A549 (cell line): ENCODE measurements around the gene MRPL4. TPM values are rescaled to one million over a fixed set of nuclear protein-coding genes. Genes with fewer than 3 reads are reported as not detected.

Experiments
- ATAC-seq, 2 experiments: fragments of 200-7000 bp in 1 of 2; fragments of >200 bp in 1 of 2; cut with Nextera tagmentation in 1 of 2; cut with Tn5 transposase in 1 of 2; 3 replicates each; pipeline versions ENCODE4 v1.8.0 to v1.9.1; 2018 to 2020; ENCODE audit warnings: mild to moderate bottlenecking in 1 of 2, moderate library complexity in 1 of 2
- CTCF ChIA-PET: fragments of 300-600 bp; sonication (Branson Sonifier 250); formaldehyde crosslinking; extraction: SDS; loops from one replicate; lab custom pipeline; 2021; ENCODE audit warnings: antibody characterized with exemption, inconsistent platforms; lab: Yijun Ruan, JAX
- POLR2A ChIA-PET: fragments of 350-600 bp; formaldehyde crosslinking; extraction: SDS; loops from one replicate; lab custom pipeline; 2021; ENCODE audit warnings: antibody characterized with exemption, inconsistent platforms; lab: Yijun Ruan, JAX
- DNase-seq, 2 experiments: peaks; one replicate each; pipeline versions ENCODE4 v3.0.0 to v3.0.0-alpha.2; 2011 to 2016; ENCODE audit warnings: low read depth in 1 of 2, low spot score in 1 of 2
- FAIRE-seq: peaks from 2 replicates; lab custom pipeline; 2011; peaks lifted over from hg19 to GRCh38; lab: Jason Lieb, UNC
- H3K27ac ChIP-seq, 2 experiments: fragments of >200 bp; sonication (Bioruptor Twin); formaldehyde crosslinking; 3 replicates each; pipeline ENCODE4 v1.5.1; 2016 to 2017
- H3K4me1 ChIP-seq: fragments of >200 bp; sonication (Bioruptor Twin); formaldehyde crosslinking; 3 replicates; pipeline ENCODE4 v1.6.1; 2016
- H3K4me2 ChIP-seq: fragments of >200 bp; sonication (Bioruptor Twin); formaldehyde crosslinking; 3 replicates; pipeline ENCODE4 v1.6.1; 2016
- H3K4me3 ChIP-seq: fragments of >200 bp; sonication (Bioruptor Twin); formaldehyde crosslinking; 3 replicates; pipeline ENCODE4 v1.5.1; 2016
- H3K9me3 ChIP-seq: fragments of >200 bp; sonication (Bioruptor Twin); formaldehyde crosslinking; 3 replicates; pipeline ENCODE4 v1.6.1; 2016
- ATOH8 ChIP-seq: fragments of 250-450 bp; sonication (Bioruptor Pico); IDR thresholded peaks from 2 replicates; pipeline ENCODE4 v1.5.0; 2020; ENCODE audit warnings: low read depth, mild to moderate bottlenecking, moderate library complexity
- BHLHE40 ChIP-seq: IDR thresholded peaks from 2 replicates; pipeline ENCODE4 v1.6.1; 2012; ENCODE audit warnings: low read depth, low read length, inconsistent platforms
- CBX8 ChIP-seq: fragments of 200-600 bp; sonication (generic); IDR thresholded peaks from 2 replicates; pipeline ENCODE4 v1.6.1; 2016
- CHD4 ChIP-seq: fragments of 200-600 bp; sonication (generic); IDR thresholded peaks from 2 replicates; pipeline ENCODE4 v1.6.1; 2016; ENCODE audit warnings: antibody characterized with exemption, mild to moderate bottlenecking, borderline replicate concordance
- EHMT2 ChIP-seq: fragments of 200-600 bp; sonication (generic); IDR thresholded peaks from 2 replicates; pipeline ENCODE4 v1.6.1; 2016; ENCODE audit warnings: antibody characterized with exemption, low read depth, mild to moderate bottlenecking, moderate library complexity
- HEYL ChIP-seq: fragments of 250-450 bp; sonication (Bioruptor Pico); IDR thresholded peaks from 2 replicates; pipeline ENCODE4 v1.8.0; 2021; ENCODE audit warnings: mild to moderate bottlenecking, moderate library complexity
- JUN ChIP-seq, 2 experiments: fragments of >200 bp; sonication (Bioruptor Twin); formaldehyde crosslinking; IDR thresholded peaks; 2 replicates in 1 of 2; 3 replicates in 1 of 2; pipeline ENCODE4 v1.6.1; 2016 to 2017
- JUNB ChIP-seq: fragments of >200 bp; sonication (Bioruptor Twin); formaldehyde crosslinking; IDR thresholded peaks from 2 replicates; pipeline ENCODE4 v1.6.1; 2016
- KDM5A ChIP-seq: fragments of 200-600 bp; sonication (generic); IDR thresholded peaks from 2 replicates; pipeline ENCODE4 v1.6.1; 2016; ENCODE audit warnings: antibody characterized with exemption, mild to moderate bottlenecking
- MAZ ChIP-seq: fragments of 150-350 bp; IDR thresholded peaks from 2 replicates; pipeline ENCODE4 v1.6.1; 2014; ENCODE audit warnings: antibody characterized with exemption, low read depth, low read length, borderline replicate concordance
- NPAS2 ChIP-seq: fragments of 250-450 bp; sonication (Bioruptor Pico); IDR thresholded peaks from 2 replicates; pipeline ENCODE4 v1.8.0; 2022; ENCODE audit warnings: mild to moderate bottlenecking, moderate library complexity, borderline replicate concordance
- SMC3 ChIP-seq: fragments of >200 bp; sonication (Bioruptor Twin); formaldehyde crosslinking; IDR thresholded peaks from 3 replicates; pipeline ENCODE4 v1.6.1; 2018; ENCODE audit warnings: inconsistent platforms
- SREBF2 ChIP-seq: fragments of 450-650 bp; IDR thresholded peaks from 2 replicates; pipeline ENCODE4 v1.6.1; 2014; ENCODE audit warnings: mild to moderate bottlenecking, moderate library complexity
- TP53 ChIP-seq: fragments of 250-450 bp; sonication (Bioruptor Pico); IDR thresholded peaks from 2 replicates; pipeline ENCODE4 v1.5.0; 2021; ENCODE audit warnings: mild to moderate bottlenecking, moderate library complexity
- USF2 ChIP-seq: fragments of 450-650 bp; IDR thresholded peaks from 2 replicates; pipeline ENCODE4 v1.6.1; 2014; ENCODE audit warnings: antibody characterized with exemption
- ZFP36 ChIP-seq: fragments of 450-650 bp; IDR thresholded peaks from 2 replicates; pipeline ENCODE4 v1.6.1; 2014; ENCODE audit warnings: borderline replicate concordance; ENCODE audit not compliant: partially characterized antibody
- WGBS: methylation state at CpG from one replicate; pipeline ENCODE4 v1.1.6; 2017; ENCODE audit errors: missing lambda C conversion rate; 5-methylcytosine and 5-hydroxymethylcytosine counted together
- polyA plus RNA-seq, 4 experiments: library from polyadenylated mRNA; depleted of rRNA in 3 of 4; stranded (reverse); fragments of >200 nt; fragmentation: RNase III in 1 of 4; extraction: RNeasy Plus Mini Kit Qiagen cat#74134 plus additional on column Dnase treatment in 1 of 4; gene quantifications; 2 replicates in 3 of 4; 3 replicates in 1 of 4; pipeline ENCODE4 v1.2.3, GENCODE V29; 2011 to 2017
- TF ChIP-seq, protein P1 (sequence below): IDR thresholded peaks from 2 replicates; pipeline ENCODE4 v1.6.1; 2012; ENCODE audit warnings: low read depth, borderline replicate concordance
- TF ChIP-seq, protein P2 (sequence below): IDR thresholded peaks from 2 replicates; pipeline ENCODE4 v1.6.1; 2012
- TF ChIP-seq, protein P3 (sequence below): fragments of >200 bp; sonication (Bioruptor Twin); formaldehyde crosslinking; IDR thresholded peaks from 3 replicates; pipeline ENCODE4 v1.5.1; 2016
- TF ChIP-seq, protein P4 (sequence below): IDR thresholded peaks from 2 replicates; pipeline ENCODE4 v1.6.1; 2012

Gene MRPL4
- polyA plus RNA-seq, 2 of the 4 experiments (the other 2 are of a cell fraction) = 26.4 to 52.2 TPM

- DNase-seq (no peak), FAIRE-seq (no peak), ATAC-seq (no peak)
- Histone ChIP-seq H3K9me3 (no peaks in the 10 kb centered on the region), H3K4me2 (no peak overlapping the region), H3K27ac (no peak overlapping the region), H3K4me1 (peaks cover 15% of the 10 kb centered on the region; the same call in 2 of the 3 replicates), H3K4me3 (no peak overlapping the region)
- 90% methylated on average over 9 of the region's 18 CpGs for WGBS
- POLR2A ChIA-PET = no interaction called here
- CTCF ChIA-PET = interaction anchor here (0.6 to 5.3 kb wide), 6 partner anchors 12 to 323 kb away, joined by 3 to 74 read pairs (median 4); partner anchors contain the start of genes CDC37 and ICAM5
- TF ChIP-seq SMC3 = no peak
- TF ChIP-seq CBX8 = no peak
- TF ChIP-seq ATOH8 = no peak
- TF ChIP-seq CHD4 = no peak
- no peak for TF ChIP-seq SREBF2
- TF ChIP-seq JUNB = no peak
- no peak for TF ChIP-seq KDM5A
- TF ChIP-seq, protein P1, sequence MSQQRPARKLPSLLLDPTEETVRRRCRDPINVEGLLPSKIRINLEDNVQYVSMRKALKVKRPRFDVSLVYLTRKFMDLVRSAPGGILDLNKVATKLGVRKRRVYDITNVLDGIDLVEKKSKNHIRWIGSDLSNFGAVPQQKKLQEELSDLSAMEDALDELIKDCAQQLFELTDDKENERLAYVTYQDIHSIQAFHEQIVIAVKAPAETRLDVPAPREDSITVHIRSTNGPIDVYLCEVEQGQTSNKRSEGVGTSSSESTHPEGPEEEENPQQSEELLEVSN = no peak
- TF ChIP-seq, protein P2, sequence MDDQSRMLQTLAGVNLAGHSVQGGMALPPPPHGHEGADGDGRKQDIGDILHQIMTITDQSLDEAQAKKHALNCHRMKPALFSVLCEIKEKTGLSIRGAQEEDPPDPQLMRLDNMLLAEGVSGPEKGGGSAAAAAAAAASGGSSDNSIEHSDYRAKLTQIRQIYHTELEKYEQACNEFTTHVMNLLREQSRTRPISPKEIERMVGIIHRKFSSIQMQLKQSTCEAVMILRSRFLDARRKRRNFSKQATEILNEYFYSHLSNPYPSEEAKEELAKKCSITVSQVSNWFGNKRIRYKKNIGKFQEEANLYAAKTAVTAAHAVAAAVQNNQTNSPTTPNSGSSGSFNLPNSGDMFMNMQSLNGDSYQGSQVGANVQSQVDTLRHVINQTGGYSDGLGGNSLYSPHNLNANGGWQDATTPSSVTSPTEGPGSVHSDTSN = no peak
- no peak for TF ChIP-seq TP53 (CRISPR knock-in tag)
- no peak for TF ChIP-seq MAZ
- TF ChIP-seq, protein P3, sequence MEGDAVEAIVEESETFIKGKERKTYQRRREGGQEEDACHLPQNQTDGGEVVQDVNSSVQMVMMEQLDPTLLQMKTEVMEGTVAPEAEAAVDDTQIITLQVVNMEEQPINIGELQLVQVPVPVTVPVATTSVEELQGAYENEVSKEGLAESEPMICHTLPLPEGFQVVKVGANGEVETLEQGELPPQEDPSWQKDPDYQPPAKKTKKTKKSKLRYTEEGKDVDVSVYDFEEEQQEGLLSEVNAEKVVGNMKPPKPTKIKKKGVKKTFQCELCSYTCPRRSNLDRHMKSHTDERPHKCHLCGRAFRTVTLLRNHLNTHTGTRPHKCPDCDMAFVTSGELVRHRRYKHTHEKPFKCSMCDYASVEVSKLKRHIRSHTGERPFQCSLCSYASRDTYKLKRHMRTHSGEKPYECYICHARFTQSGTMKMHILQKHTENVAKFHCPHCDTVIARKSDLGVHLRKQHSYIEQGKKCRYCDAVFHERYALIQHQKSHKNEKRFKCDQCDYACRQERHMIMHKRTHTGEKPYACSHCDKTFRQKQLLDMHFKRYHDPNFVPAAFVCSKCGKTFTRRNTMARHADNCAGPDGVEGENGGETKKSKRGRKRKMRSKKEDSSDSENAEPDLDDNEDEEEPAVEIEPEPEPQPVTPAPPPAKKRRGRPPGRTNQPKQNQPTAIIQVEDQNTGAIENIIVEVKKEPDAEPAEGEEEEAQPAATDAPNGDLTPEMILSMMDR = no peak
- TF ChIP-seq BHLHE40 = no peak
These were observed 4.5 kb downstream of the MRPL4 start for GRCh38 chr19:10256551-10256950.

DNA sequence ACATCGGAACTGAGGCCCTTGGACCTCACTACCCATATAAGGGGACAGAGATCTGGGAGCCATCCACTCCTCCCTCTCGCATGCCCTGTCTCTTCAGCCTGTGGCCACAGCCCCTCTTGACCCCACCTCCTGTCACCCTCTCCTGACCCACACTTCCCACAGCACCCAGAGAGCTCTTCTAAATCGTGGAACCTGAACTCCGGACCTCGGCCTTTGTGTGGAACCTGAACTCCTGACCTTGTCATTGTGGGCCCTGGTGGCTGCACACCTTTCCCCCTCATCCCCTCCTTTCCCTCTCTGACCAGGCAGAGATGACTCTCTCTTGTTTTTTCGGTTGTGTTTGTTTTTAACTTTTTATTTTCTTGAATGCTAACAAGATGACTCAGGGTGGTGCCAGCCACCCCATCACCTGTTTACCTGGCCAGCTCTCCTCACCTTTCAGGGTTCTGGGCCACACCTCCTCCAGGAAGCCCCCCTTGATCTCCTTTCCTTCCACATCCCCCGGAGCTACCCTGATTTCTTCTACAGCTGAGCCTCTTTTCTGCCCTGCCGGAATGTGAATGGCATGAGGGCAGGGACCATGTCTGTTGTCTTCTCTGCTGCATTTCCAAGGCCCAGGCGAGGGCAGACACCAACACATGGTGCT is 5.1 kb downstream of the MRPL4 start:
- ChIA-PET POLR2A (no interaction called here), CTCF (interaction anchor here (0.6 to 5.3 kb wide), 6 partner anchors 13 to 146 kb away, joined by 3 to 74 read pairs (median 10); partner anchors contain the start of genes CDC37, ICAM1 and ICAM5)
- H3K4me3 ChIP-seq = no peak overlapping the region
- FAIRE-seq = no peak
- no peak overlapping the region for H3K27ac ChIP-seq
- no peak for DNase-seq
- no peak for TF ChIP-seq JUNB
- no peak for TF ChIP-seq NPAS2 (CRISPR knock-in tag)
- no peak for TF ChIP-seq HEYL (CRISPR knock-in tag)
- no peak for TF ChIP-seq EHMT2
- no peak for TF ChIP-seq JUN (IDR thresholded peaks at IDR 0.05)
- TF ChIP-seq ZFP36 = peak; percentile 2
- TF ChIP-seq USF2 = no peak
- TF ChIP-seq, protein P4, sequence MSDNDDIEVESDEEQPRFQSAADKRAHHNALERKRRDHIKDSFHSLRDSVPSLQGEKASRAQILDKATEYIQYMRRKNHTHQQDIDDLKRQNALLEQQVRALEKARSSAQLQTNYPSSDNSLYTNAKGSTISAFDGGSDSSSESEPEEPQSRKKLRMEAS = no peak
- H3K9me3 ChIP-seq = no peaks in the 10 kb centered on the region
- ATAC-seq = no peak
- WGBS = 84% methylated on average over 9 of the region's 9 CpGs
- peaks cover 15% of the 10 kb centered on the region; the same call in 2 of the 3 replicates for H3K4me1 ChIP-seq
- no peak overlapping the region for H3K4me2 ChIP-seq
